Activated T-helper 17 cell treated with anti-CD3 and anti-CD28 coated beads, Interleukin-2, amount 50 U/mL, for 72 hours (primary cell): ENCODE results near the gene FLYWCH2. TPM values are rescaled to one million over a fixed set of nuclear protein-coding genes. Genes with fewer than 3 reads are reported as not detected.
A peak's percentile ranks its signal among the peaks of the same experiment; 100 is the strongest.

Source experiments
- ATAC-seq: fragments of 150-1000 bp; cut with Tn5 transposase; replicated peaks from 2 replicates; pipeline ENCODE4 v1.10.0; 2021; ENCODE audit warnings: mild to moderate bottlenecking, moderate library complexity
- H3K27ac Mint-ChIP-seq: one replicate; pipeline ENCODE4 v1.8.0; 2022; ENCODE audit warnings: mixed read lengths
- H3K27me3 Mint-ChIP-seq: one replicate; pipeline ENCODE4 v1.8.0; 2022; ENCODE audit warnings: mixed read lengths
- H3K36me3 Mint-ChIP-seq: one replicate; pipeline ENCODE4 v1.8.0; 2022; ENCODE audit warnings: low read depth, mild to moderate bottlenecking, mixed read lengths
- H3K4me1 Mint-ChIP-seq: one replicate; pipeline ENCODE4 v1.8.0; 2022; ENCODE audit warnings: mixed read lengths
- H3K4me3 Mint-ChIP-seq: one replicate; pipeline ENCODE4 v1.8.0; 2022; ENCODE audit warnings: mild to moderate bottlenecking, mixed read lengths
- H3K9me3 Mint-ChIP-seq: one replicate; pipeline ENCODE4 v1.8.0; 2022; ENCODE audit warnings: mixed read lengths
- total RNA-seq, 2 donors: library from RNA; stranded (reverse); gene quantifications; one replicate each; pipeline ENCODE4 v1.2.3, GENCODE V29; 2022

Gene FLYWCH2
- total RNA-seq: 10 to 100 TPM; 13.5 to 14.6 TPM

- no peaks in the 10 kb centered on the region for H3K9me3 Mint-ChIP-seq
- peak within 1 kb of the TSS; percentile 87 for H3K4me3 Mint-ChIP-seq
- no peaks in the 10 kb centered on the region for H3K27me3 Mint-ChIP-seq
- H3K4me1 Mint-ChIP-seq: peaks cover 5% of the 10 kb centered on the region
- H3K36me3 Mint-ChIP-seq: no peaks in the 10 kb centered on the region
- peak; percentile 95 for ATAC-seq
- peak within 1 kb of the TSS; percentile 90 for H3K27ac Mint-ChIP-seq
These were observed at the start of gene FLYWCH2 for GRCh38 chr16:2882650-2883457. Gene FLYWCH2 (plus strand): TSS chr16:2883215. CDS start chr16:2896450, 13,235 bp downstream.

- peaks cover 19% of the 10 kb centered on the region for H3K4me1 Mint-ChIP-seq
- H3K9me3 Mint-ChIP-seq: no peaks in the 10 kb centered on the region
- H3K4me3 Mint-ChIP-seq: no peak overlapping the region
- H3K27me3 Mint-ChIP-seq: peaks cover 16% of the 10 kb centered on the region
- no peak for ATAC-seq
- H3K36me3 Mint-ChIP-seq: no peaks in the 10 kb centered on the region
- no peak overlapping the region for H3K27ac Mint-ChIP-seq
These were observed 49.2 kb upstream of the FLYWCH2 start for GRCh38 chr16:2833776-2834175.

- no peak overlapping the region for H3K4me3 Mint-ChIP-seq
- H3K9me3 Mint-ChIP-seq: no peaks in the 10 kb centered on the region
- peak overlapping the region; percentile 44 for H3K27ac Mint-ChIP-seq
- peaks cover 19% of the 10 kb centered on the region for H3K4me1 Mint-ChIP-seq
- H3K36me3 Mint-ChIP-seq: no peaks in the 10 kb centered on the region
- peaks cover 16% of the 10 kb centered on the region for H3K27me3 Mint-ChIP-seq
- ATAC-seq: no peak
These were observed 48.0 kb upstream of the FLYWCH2 start for GRCh38 chr16:2834968-2835367.

- Mint-ChIP-seq H3K4me3 (no peak overlapping the region), H3K4me1 (peaks cover 19% of the 10 kb centered on the region), H3K9me3 (no peaks in the 10 kb centered on the region), H3K27me3 (peaks cover 15% of the 10 kb centered on the region), H3K27ac (no peak overlapping the region), H3K36me3 (no peaks in the 10 kb centered on the region)
- ATAC-seq: no peak
These were observed 47.1 kb upstream of the FLYWCH2 start for GRCh38 chr16:2835638-2836493.

- no peak overlapping the region for H3K4me3 Mint-ChIP-seq
- no peak overlapping the region for H3K27ac Mint-ChIP-seq
- no peak for ATAC-seq
- H3K4me1 Mint-ChIP-seq: peaks cover 19% of the 10 kb centered on the region
- H3K27me3 Mint-ChIP-seq: peaks cover 12% of the 10 kb centered on the region
- no peaks in the 10 kb centered on the region for H3K36me3 Mint-ChIP-seq
- H3K9me3 Mint-ChIP-seq: no peaks in the 10 kb centered on the region
These were observed 46.1 kb upstream of the FLYWCH2 start for GRCh38 chr16:2836646-2837508.

GRCh38 chr16:2838928-2839327 lies 44.1 kb upstream of the FLYWCH2 start:
- peak; percentile 72 for ATAC-seq
- Mint-ChIP-seq H3K4me3 (peak overlapping the region; percentile 13), H3K9me3 (no peaks in the 10 kb centered on the region), H3K27ac (peak overlapping the region; percentile 55), H3K36me3 (no peaks in the 10 kb centered on the region), H3K27me3 (peaks cover 8% of the 10 kb centered on the region), H3K4me1 (peaks cover 24% of the 10 kb centered on the region)

GRCh38 chr16:2839650-2840450 lies 43.2 kb upstream of the FLYWCH2 start:
- peaks cover 8% of the 10 kb centered on the region for H3K27me3 Mint-ChIP-seq
- peak overlapping the region; percentile 55 for H3K27ac Mint-ChIP-seq
- H3K36me3 Mint-ChIP-seq: no peaks in the 10 kb centered on the region
- peak overlapping the region; percentile 13 for H3K4me3 Mint-ChIP-seq
- no peak for ATAC-seq
- no peaks in the 10 kb centered on the region for H3K9me3 Mint-ChIP-seq
- peaks cover 20% of the 10 kb centered on the region for H3K4me1 Mint-ChIP-seq

- Mint-ChIP-seq H3K36me3 (no peaks in the 10 kb centered on the region), H3K27me3 (peaks cover 8% of the 10 kb centered on the region), H3K27ac (no peak overlapping the region), H3K9me3 (no peaks in the 10 kb centered on the region), H3K4me1 (peaks cover 19% of the 10 kb centered on the region), H3K4me3 (peak overlapping the region; percentile 81)
- no peak for ATAC-seq
These were observed 42.1 kb upstream of the FLYWCH2 start for GRCh38 chr16:2840914-2841313.

- H3K36me3 Mint-ChIP-seq: no peaks in the 10 kb centered on the region
- H3K27me3 Mint-ChIP-seq: peaks cover 8% of the 10 kb centered on the region
- ATAC-seq: peak; percentile 14
- peak overlapping the region; percentile 84 for H3K27ac Mint-ChIP-seq
- H3K4me3 Mint-ChIP-seq: peak overlapping the region; percentile 81
- H3K9me3 Mint-ChIP-seq: no peaks in the 10 kb centered on the region
- H3K4me1 Mint-ChIP-seq: peaks cover 24% of the 10 kb centered on the region
These were observed 41.2 kb upstream of the FLYWCH2 start for GRCh38 chr16:2841606-2842339.

- Mint-ChIP-seq H3K27me3 (peaks cover 2% of the 10 kb centered on the region), H3K27ac (peak overlapping the region; percentile 84), H3K36me3 (no peaks in the 10 kb centered on the region), H3K4me3 (peak overlapping the region; percentile 81), H3K4me1 (peaks cover 23% of the 10 kb centered on the region), H3K9me3 (no peaks in the 10 kb centered on the region)
- peak; percentile 61 for ATAC-seq
These were observed 40.5 kb upstream of the FLYWCH2 start for GRCh38 chr16:2842340-2843000.

- H3K4me1 Mint-ChIP-seq: peaks cover 16% of the 10 kb centered on the region
- no peaks in the 10 kb centered on the region for H3K9me3 Mint-ChIP-seq
- no peaks in the 10 kb centered on the region for H3K36me3 Mint-ChIP-seq
- H3K27me3 Mint-ChIP-seq: no peaks in the 10 kb centered on the region
- no peak overlapping the region for H3K4me3 Mint-ChIP-seq
- ATAC-seq: no peak
- no peak overlapping the region for H3K27ac Mint-ChIP-seq
These were observed 39.5 kb upstream of the FLYWCH2 start for GRCh38 chr16:2843526-2843925.

GRCh38 chr16:2845116-2845515 lies 37.9 kb upstream of the FLYWCH2 start:
- H3K4me1 Mint-ChIP-seq: peaks cover 16% of the 10 kb centered on the region
- H3K27me3 Mint-ChIP-seq: no peaks in the 10 kb centered on the region
- no peak overlapping the region for H3K27ac Mint-ChIP-seq
- ATAC-seq: no peak
- no peaks in the 10 kb centered on the region for H3K36me3 Mint-ChIP-seq
- H3K9me3 Mint-ChIP-seq: no peaks in the 10 kb centered on the region
- H3K4me3 Mint-ChIP-seq: no peak overlapping the region
